Transverse colon (tissue), 4 donors: Measurements from ENCODE around the gene CXorf58.

Experiments
- EP300 ChIP-seq: sonication (generic); formaldehyde crosslinking; IDR thresholded peaks from one replicate; pipeline ENCODE4 v1.6.1; 2017; ENCODE audit warnings: antibody characterized with exemption, low read depth
- POLR2A ChIP-seq: fragments of 450-650 bp; IDR thresholded peaks from one replicate; pipeline ENCODE4 v1.6.1; 2016; ENCODE audit warnings: antibody characterized with exemption, mild to moderate bottlenecking, moderate library complexity
- POLR2AphosphoS5 ChIP-seq, 3 donors: sonication (generic); formaldehyde crosslinking; IDR thresholded peaks; one replicate each; pipeline ENCODE4 v1.6.1; 2016; ENCODE audit warnings: antibody characterized with exemption in 3 of 3
- TF ChIP-seq, protein P1 (sequence below), 5 experiments: fragments of 200-600 bp in 3 of 5; fragments of 450-650 bp in 2 of 5; sonication (generic) in 3 of 5; IDR thresholded peaks; 1 replicate in 2 of 5; 2 replicates in 3 of 5; pipeline ENCODE4 v1.5.1; 2016 to 2017; ENCODE audit warnings: antibody characterized with exemption in 5 of 5, inconsistent platforms in 3 of 5, mild to moderate bottlenecking in 2 of 5, moderate library complexity in 1 of 5

DNA sequence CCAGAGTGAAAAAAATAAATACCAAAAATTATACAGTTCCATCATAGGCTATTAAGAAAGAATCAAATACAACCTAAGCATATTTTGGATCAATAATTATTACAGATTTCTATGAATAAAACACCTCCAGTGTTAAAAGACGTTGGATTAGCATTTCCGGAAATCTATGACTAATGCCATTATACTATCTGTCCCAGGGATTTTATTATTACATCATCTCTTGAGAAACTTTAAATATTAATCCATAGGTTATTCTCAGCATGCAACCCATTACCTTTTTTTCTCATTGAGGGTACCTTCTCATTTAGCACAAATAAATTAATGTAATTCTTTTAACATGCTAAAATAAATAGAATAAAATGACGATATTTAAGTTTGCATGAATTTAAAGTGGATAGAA, 44.6 kb downstream of the CXorf58 start:
- TF ChIP-seq, protein P1, sequence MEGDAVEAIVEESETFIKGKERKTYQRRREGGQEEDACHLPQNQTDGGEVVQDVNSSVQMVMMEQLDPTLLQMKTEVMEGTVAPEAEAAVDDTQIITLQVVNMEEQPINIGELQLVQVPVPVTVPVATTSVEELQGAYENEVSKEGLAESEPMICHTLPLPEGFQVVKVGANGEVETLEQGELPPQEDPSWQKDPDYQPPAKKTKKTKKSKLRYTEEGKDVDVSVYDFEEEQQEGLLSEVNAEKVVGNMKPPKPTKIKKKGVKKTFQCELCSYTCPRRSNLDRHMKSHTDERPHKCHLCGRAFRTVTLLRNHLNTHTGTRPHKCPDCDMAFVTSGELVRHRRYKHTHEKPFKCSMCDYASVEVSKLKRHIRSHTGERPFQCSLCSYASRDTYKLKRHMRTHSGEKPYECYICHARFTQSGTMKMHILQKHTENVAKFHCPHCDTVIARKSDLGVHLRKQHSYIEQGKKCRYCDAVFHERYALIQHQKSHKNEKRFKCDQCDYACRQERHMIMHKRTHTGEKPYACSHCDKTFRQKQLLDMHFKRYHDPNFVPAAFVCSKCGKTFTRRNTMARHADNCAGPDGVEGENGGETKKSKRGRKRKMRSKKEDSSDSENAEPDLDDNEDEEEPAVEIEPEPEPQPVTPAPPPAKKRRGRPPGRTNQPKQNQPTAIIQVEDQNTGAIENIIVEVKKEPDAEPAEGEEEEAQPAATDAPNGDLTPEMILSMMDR (IDR thresholded peaks at IDR 0.05): no peak
- TF ChIP-seq POLR2AphosphoS5 (IDR thresholded peaks at IDR 0.05) (no peak), POLR2A (no peak), EP300 (no peak)
